HG02759 (cell line): Measurements from ENCODE around the gene SOWAHB.
"Not testable (repeated sequence)": the region's sequence is repeated elsewhere in the genome, so short reads cannot be mapped to it uniquely, and the experiment has no call there.

Source experiments
- ATAC-seq: cut with Tn5 transposase; IDR thresholded peaks from one replicate; pipeline ENCODE4 v1.9.1; 2021; ENCODE audit warnings: mild to moderate bottlenecking, moderate library complexity; ENCODE audit not compliant: unreplicated experiment

Gene SOWAHB

GRCh38 chr4:76895619-76896018 lies 2.3 kb downstream of the SOWAHB start:
- ATAC-seq: no peak

GRCh38 chr4:76894537-76895255 lies 3.2 kb downstream of the SOWAHB start:
- no peak for ATAC-seq

- ATAC-seq: no peak
Measured at GRCh38 chr4:76892601-76893000, 5.3 kb downstream of the SOWAHB start.

GRCh38 chr4:76892001-76892400 lies 5.9 kb downstream of the SOWAHB start:
- ATAC-seq: no peak

GRCh38 chr4:76886848-76887441 lies 11.0 kb downstream of the SOWAHB start:
- no peak for ATAC-seq

GRCh38 chr4:76886214-76886613 lies 11.7 kb downstream of the SOWAHB start:
- ATAC-seq: no peak

- no peak for ATAC-seq
Measured at GRCh38 chr4:76883147-76883546, 14.8 kb downstream of the SOWAHB start.

GRCh38 chr4:76882630-76883029 lies 15.3 kb downstream of the SOWAHB start:
- no peak for ATAC-seq

GRCh38 chr4:76881375-76881774 lies 16.6 kb downstream of the SOWAHB start:
- no peak for ATAC-seq

- no peak for ATAC-seq
Measured at GRCh38 chr4:76879731-76880364, 18.1 kb downstream of the SOWAHB start.

- not testable (repeated sequence) for ATAC-seq
Measured at GRCh38 chr4:76878641-76879165, 19.2 kb downstream of the SOWAHB start.

GRCh38 chr4:76874176-76874575 lies 23.8 kb downstream of the SOWAHB start:
- no peak for ATAC-seq

- ATAC-seq: no peak
Measured at GRCh38 chr4:76873495-76873894, 24.4 kb downstream of the SOWAHB start.

GRCh38 chr4:76872556-76872955 lies 25.4 kb downstream of the SOWAHB start:
- no peak for ATAC-seq

GRCh38 chr4:76868780-76869179 lies 29.2 kb downstream of the SOWAHB start:
- ATAC-seq: not testable (repeated sequence)

- no peak for ATAC-seq
Measured at GRCh38 chr4:76867880-76868655, 29.9 kb downstream of the SOWAHB start.

- no peak for ATAC-seq
Measured at GRCh38 chr4:76867377-76867776, 30.6 kb downstream of the SOWAHB start.

GRCh38 chr4:76866641-76867040 lies 31.3 kb downstream of the SOWAHB start:
- ATAC-seq: no peak

GRCh38 chr4:76858319-76858718 lies 39.6 kb downstream of the SOWAHB start:
- ATAC-seq: no peak

- ATAC-seq: no peak
Measured at GRCh38 chr4:76857074-76857409, 40.9 kb downstream of the SOWAHB start.
